ENCODE data around the gene TPRKB.
"Not testable (repeated sequence)": the region's sequence is repeated elsewhere in the genome, so short reads cannot be mapped to it uniquely, and the experiment has no call there.

The TPRKB gene

GRCh38 chr2:73704285-73704684, 32.9 kb downstream of the TPRKB start:
- DNase-seq (ENCODE audit: low read depth), result no peak
- TF ChIP-seq CTCF (IDR thresholded peaks at IDR 0.05; ENCODE audit: low read depth, low read length, missing control alignments), result no peak

GRCh38 chr2:73703675-73704074, 33.5 kb downstream of the TPRKB start:
- H3K4me3 ChIP-seq (ENCODE audit: low read depth, low read length), result no peak overlapping the region
- TF ChIP-seq CTCF (IDR thresholded peaks at IDR 0.05; ENCODE audit: low read depth, low read length, missing control alignments), result no peak
- DNase-seq (ENCODE audit: low read depth), result no peak

More at GRCh38 chr2:73704285-73704684, 32.9 kb downstream of the TPRKB start:
- no peak overlapping the region for H3K4me3 ChIP-seq (ENCODE audit: low read depth, low read length)

GRCh38 chr2:73702852-73703493, 34.2 kb downstream of the TPRKB start:
- DNase-seq (ENCODE audit: low read depth); H3K4me3 ChIP-seq (ENCODE audit: low read depth, low read length): not testable (repeated sequence)

- DNase-seq (ENCODE audit: low read depth), result no peak
- TF ChIP-seq CTCF (IDR thresholded peaks at IDR 0.05; ENCODE audit: low read depth, low read length, missing control alignments), result no peak
- no peak overlapping the region for H3K4me3 ChIP-seq (ENCODE audit: low read depth, low read length)
Measured at GRCh38 chr2:73701968-73702665, 35.0 kb downstream of the TPRKB start.

GRCh38 chr2:73701448-73701765, 35.7 kb downstream of the TPRKB start:
- not testable (repeated sequence) for DNase-seq (ENCODE audit: low read depth)

GRCh38 chr2:73700661-73701447, 36.3 kb downstream of the TPRKB start:
- H3K4me3 ChIP-seq (ENCODE audit: low read depth, low read length), result no peak overlapping the region
- no peak for DNase-seq (ENCODE audit: low read depth)
- no peak for TF ChIP-seq CTCF (IDR thresholded peaks at IDR 0.05; ENCODE audit: low read depth, low read length, missing control alignments)

More at GRCh38 chr2:73701448-73701765, 35.7 kb downstream of the TPRKB start:
- H3K4me3 ChIP-seq (ENCODE audit: low read depth, low read length), result not testable (repeated sequence)

- no peak for TF ChIP-seq CTCF (IDR thresholded peaks at IDR 0.05; ENCODE audit: low read depth, low read length, missing control alignments)
- DNase-seq (ENCODE audit: low read depth), result no peak
- no peak overlapping the region for H3K4me3 ChIP-seq (ENCODE audit: low read depth, low read length)
Measured at GRCh38 chr2:73700131-73700611, 37.0 kb downstream of the TPRKB start.
